Measurements from ENCODE around the gene FBXL15. TPM values are rescaled to one million over a fixed set of nuclear protein-coding genes. Genes with fewer than 3 reads are reported as not detected.

FBXL15 gene
- total RNA-seq, 4 donors from 2014 or later = 19.5 to 45.9 (median 29.0) TPM

DNA sequence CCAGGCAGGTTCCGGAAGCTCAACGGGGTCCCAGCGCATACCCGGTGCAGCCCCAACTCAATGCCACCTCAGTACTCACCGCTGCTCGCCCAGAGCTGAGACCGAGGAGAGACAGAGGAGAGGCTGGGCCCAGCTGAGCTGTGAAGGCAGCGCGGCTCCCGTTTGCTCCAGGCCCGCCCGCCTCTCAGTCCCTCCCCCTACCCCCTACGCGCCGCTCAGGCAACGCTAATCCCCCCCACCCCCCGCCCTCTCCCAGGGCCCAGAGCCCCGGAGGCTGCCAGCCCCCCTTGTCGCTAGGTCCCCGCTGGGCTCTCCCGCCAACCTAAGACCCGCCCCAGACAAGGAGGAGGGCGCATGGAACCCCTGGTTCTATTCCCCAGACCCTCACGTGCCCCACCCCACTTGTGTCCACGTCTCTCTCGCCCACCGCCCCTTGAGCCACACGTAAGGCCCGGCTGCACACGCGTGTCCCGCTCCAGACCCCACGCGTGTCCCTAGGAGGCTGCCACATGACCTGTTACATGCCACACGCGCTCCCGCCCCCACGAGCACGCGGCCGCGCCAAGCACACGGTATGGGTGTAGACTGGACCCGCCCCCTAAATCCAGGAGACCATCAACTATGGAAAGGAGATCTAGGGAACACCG lies 1.9 kb upstream of the FBXL15 start, which contains the start of gene PSD:
Gene PSD (minus strand): TSS at position 164 of the 647 bp plus-strand sequence. CDS start 1,747 bp downstream, outside the sequence.
- Histone ChIP-seq H3K4me1 (peaks cover 32 to 46% (median 43%) of the 10 kb centered on the region in 4 donors), H3K4me3 (peak within 1 kb of the TSS; percentile 71 to 86 (median 83)), H3K36me3 (peaks cover 0 to 10% (median 8%) of the 10 kb centered on the region in 4 donors), H3K27ac (replicated peaks in 1 of 4) (no peak within 1 kb of the TSS), H3K9me3 (no peaks in the 10 kb centered on the region), H3K27me3 (peaks cover 0 to 53% (median 20%) of the 10 kb centered on the region in 4 donors)
- TF ChIP-seq POLR2AphosphoS5 (IDR thresholded peaks at IDR 0.05) = no peak
- TF ChIP-seq EP300 (IDR thresholded peaks at IDR 0.05) = no peak
- TF ChIP-seq, protein P1, sequence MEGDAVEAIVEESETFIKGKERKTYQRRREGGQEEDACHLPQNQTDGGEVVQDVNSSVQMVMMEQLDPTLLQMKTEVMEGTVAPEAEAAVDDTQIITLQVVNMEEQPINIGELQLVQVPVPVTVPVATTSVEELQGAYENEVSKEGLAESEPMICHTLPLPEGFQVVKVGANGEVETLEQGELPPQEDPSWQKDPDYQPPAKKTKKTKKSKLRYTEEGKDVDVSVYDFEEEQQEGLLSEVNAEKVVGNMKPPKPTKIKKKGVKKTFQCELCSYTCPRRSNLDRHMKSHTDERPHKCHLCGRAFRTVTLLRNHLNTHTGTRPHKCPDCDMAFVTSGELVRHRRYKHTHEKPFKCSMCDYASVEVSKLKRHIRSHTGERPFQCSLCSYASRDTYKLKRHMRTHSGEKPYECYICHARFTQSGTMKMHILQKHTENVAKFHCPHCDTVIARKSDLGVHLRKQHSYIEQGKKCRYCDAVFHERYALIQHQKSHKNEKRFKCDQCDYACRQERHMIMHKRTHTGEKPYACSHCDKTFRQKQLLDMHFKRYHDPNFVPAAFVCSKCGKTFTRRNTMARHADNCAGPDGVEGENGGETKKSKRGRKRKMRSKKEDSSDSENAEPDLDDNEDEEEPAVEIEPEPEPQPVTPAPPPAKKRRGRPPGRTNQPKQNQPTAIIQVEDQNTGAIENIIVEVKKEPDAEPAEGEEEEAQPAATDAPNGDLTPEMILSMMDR (IDR thresholded peaks at IDR 0.05) = no peak
- no peak for TF ChIP-seq POLR2A (IDR thresholded peaks at IDR 0.05; ENCODE audit: low read depth)
- 3% methylated on average over 20 of the region's 45 CpGs for WGBS
- no peak for DNase-seq (ENCODE audit: extremely low spot score)
- intact Hi-C loops (cut with DNase I) = no loop called here

DNA sequence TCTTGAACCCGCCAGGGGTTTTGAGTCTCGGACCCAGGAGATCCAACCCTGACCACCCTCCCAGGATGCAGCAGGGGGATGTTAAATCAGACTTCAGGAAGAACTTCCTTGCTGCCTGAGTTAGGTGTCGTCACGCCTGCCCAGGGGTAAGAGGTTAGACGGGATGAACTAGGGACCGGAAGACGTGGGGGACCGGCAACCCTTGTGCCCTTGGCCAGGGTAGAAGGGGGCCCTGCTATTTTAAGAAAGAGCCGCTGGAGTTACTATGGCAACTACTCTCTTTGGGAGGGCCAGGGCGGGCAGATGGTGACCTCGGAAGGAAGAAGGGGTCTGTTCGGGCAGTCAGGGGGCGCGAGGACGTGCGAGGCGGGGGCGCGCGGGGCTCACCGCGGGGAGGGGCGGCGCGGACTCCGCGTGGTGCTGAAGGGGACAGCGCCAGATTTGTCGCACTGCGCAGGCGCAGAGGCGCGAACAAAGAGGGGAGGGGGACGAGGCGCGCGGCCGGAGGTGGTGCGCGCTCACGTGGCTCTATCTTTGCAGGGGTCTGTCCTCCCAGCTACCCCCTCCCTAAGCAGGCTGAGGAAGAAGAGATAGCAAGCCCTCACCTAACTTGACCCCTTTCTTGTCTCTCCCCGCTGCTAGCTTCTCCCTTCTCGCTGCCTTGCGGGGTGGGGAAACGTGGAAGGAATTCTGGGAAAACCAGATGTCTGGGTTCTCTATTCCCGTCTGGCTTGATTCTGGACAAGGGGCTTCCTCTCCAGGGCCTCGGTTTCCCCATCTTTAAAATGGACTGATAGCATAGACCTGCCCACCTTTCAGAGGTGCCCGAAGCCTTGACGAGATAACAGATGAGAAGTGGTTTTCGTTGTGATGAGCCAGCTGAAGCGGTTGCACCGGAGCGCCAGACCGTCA lies 1.1 kb upstream of the FBXL15 start:
- peaks cover 5 to 17% (median 16%) of the 10 kb centered on the region in 4 donors for H3K36me3 ChIP-seq
- H3K4me3 ChIP-seq = peak overlapping the region; percentile 71 to 86 (median 83)
- H3K9me3 ChIP-seq = no peaks in the 10 kb centered on the region
- H3K27ac ChIP-seq (replicated peaks in 1 of 4) = peak overlapping the region; percentile 84 to 91 (median 90)
- no peak for DNase-seq (ENCODE audit: extremely low spot score)
- TF ChIP-seq EP300 (IDR thresholded peaks at IDR 0.05) (no peak), POLR2AphosphoS5 (IDR thresholded peaks at IDR 0.05) (peak in 1 of 2 donors; percentile 54)
- intact Hi-C loops (cut with DNase I) = no loop called here
- peaks cover 32 to 46% (median 44%) of the 10 kb centered on the region in 4 donors for H3K4me1 ChIP-seq
- WGBS = 2% methylated on average over 35 of the region's 54 CpGs
- H3K27me3 ChIP-seq = peaks cover 0 to 45% (median 16%) of the 10 kb centered on the region in 4 donors

GRCh38 chr10:102420181-102420713 lies 389 bp upstream of the FBXL15 start:
- H3K4me1 ChIP-seq = peaks cover 32 to 46% (median 44%) of the 10 kb centered on the region in 4 donors
- H3K36me3 ChIP-seq = peaks cover 6 to 24% (median 19%) of the 10 kb centered on the region in 4 donors
- DNase-seq (ENCODE audit: extremely low spot score) = no peak
- intact Hi-C loops (cut with DNase I) = no loop called here
- TF ChIP-seq EP300 (IDR thresholded peaks at IDR 0.05) (no peak), POLR2A (IDR thresholded peaks at IDR 0.05; ENCODE audit: low read depth) (no peak), POLR2AphosphoS5 (IDR thresholded peaks at IDR 0.05) (no peak)
- TF ChIP-seq, protein P1 (IDR thresholded peaks at IDR 0.05) = no peak
- H3K4me3 ChIP-seq = peak overlapping the region; percentile 71 to 86 (median 83)
- 2% methylated on average over 12 of the region's 21 CpGs for WGBS
- H3K27ac ChIP-seq (replicated peaks in 1 of 4) = peak overlapping the region; percentile 84 to 91 (median 90)
- no peaks in the 10 kb centered on the region for H3K9me3 ChIP-seq
- peaks cover 0 to 38% (median 12%) of the 10 kb centered on the region in 4 donors for H3K27me3 ChIP-seq

GRCh38 chr10:102421507-102421756 lies 796 bp downstream of the FBXL15 start:
- H3K27me3 ChIP-seq = peaks cover 0 to 26% (median 3%) of the 10 kb centered on the region in 4 donors
- H3K9me3 ChIP-seq = no peaks in the 10 kb centered on the region
- intact Hi-C loops (cut with DNase I) = no loop called here
- no peak for DNase-seq (ENCODE audit: extremely low spot score)
- peaks cover 6 to 24% (median 19%) of the 10 kb centered on the region in 4 donors for H3K36me3 ChIP-seq
- TF ChIP-seq, protein P1 (IDR thresholded peaks at IDR 0.05) = no peak
- no peak for TF ChIP-seq EP300 (IDR thresholded peaks at IDR 0.05)
- TF ChIP-seq POLR2AphosphoS5 (IDR thresholded peaks at IDR 0.05) = no peak
- TF ChIP-seq POLR2A (IDR thresholded peaks at IDR 0.05; ENCODE audit: low read depth) = no peak
- peak overlapping the region; percentile 71 to 86 (median 83) for H3K4me3 ChIP-seq
- no CpG with 5 or more reads among the region's 14 CpGs for WGBS
- H3K4me1 ChIP-seq = peaks cover 32 to 46% (median 44%) of the 10 kb centered on the region in 4 donors
- H3K27ac ChIP-seq (replicated peaks in 1 of 4) = peak overlapping the region; percentile 84 to 91 (median 90)

All from esophagus muscularis mucosa (tissue), 4 donors.